Left lung (tissue), 10 donors: ENCODE measurements around the gene REEP6. TPM values are rescaled to one million over a fixed set of nuclear protein-coding genes. Genes with fewer than 3 reads are reported as not detected.

ENCODE experiments used
- ATAC-seq: fragments of 200-7000 bp; cut with Tn5 transposase; one replicate; pipeline ENCODE4 v1.9.1; 2020; ENCODE audit warnings: moderate library complexity
- DNase-seq, 4 donors: peaks; one replicate each; pipeline ENCODE4 v3.0.0-alpha.2; 2013 to 2020
- H3K27ac ChIP-seq, 2 donors: fragments of 200-600 bp; sonication (generic) in 1 of 2; one replicate each; pipeline versions ENCODE4 v1.5.0 to v1.8.0; 2020 to 2021
- H3K27me3 ChIP-seq, 2 donors: fragments of 200-600 bp; sonication (generic) in 1 of 2; one replicate each; pipeline versions ENCODE4 v1.5.0 to v1.8.0; 2020 to 2021
- H3K36me3 ChIP-seq, 2 donors: fragments of 200-600 bp; sonication (generic) in 1 of 2; one replicate each; pipeline versions ENCODE4 v1.5.0 to v1.8.0; 2020 to 2021
- H3K4me1 ChIP-seq, 2 donors: fragments of 200-600 bp; one replicate each; pipeline ENCODE4 v1.8.0; 2021
- H3K4me3 ChIP-seq, 2 donors: fragments of 200-600 bp; sonication (generic) in 1 of 2; one replicate each; pipeline versions ENCODE4 v1.5.0 to v1.8.0; 2020 to 2021; ENCODE audit warnings: mild to moderate bottlenecking in 1 of 2
- H3K9me3 ChIP-seq, 2 donors: fragments of 200-600 bp; sonication (generic) in 1 of 2; one replicate each; pipeline versions ENCODE4 v1.5.0 to v1.8.0; 2020 to 2021
- intact Hi-C, 2 donors: fragments of 100-400 bp; cut with DNase I; formaldehyde crosslinking; loops; one replicate each; pipeline versions ENCODE4 v1.11.2 to v1.14.2; 2022
- polyA plus RNA-seq, 6 donors: library from polyadenylated mRNA; unstranded; fragments of 120-200 nt; gene quantifications; one replicate each; pipeline ENCODE4 v1.2.1, GENCODE V29; 2013; ENCODE audit not compliant: insufficient read length in 6 of 6
- total RNA-seq, 2 donors: library from RNA; stranded (reverse); fragmentation: NEBNext Ultra II Directional; extraction: Animal tissue kit (Norgen Biotek cat#: 25700); gene quantifications; one replicate each; pipeline ENCODE4 v1.2.1, GENCODE V29; 2021
- TF ChIP-seq, protein P1 (sequence below), 2 donors: fragments of 200-600 bp; sonication (generic) in 1 of 2; IDR thresholded peaks; one replicate each; pipeline versions ENCODE4 v1.5.0 to v1.8.0; 2021; ENCODE audit warnings: antibody characterized with exemption in 2 of 2
- donor health status: DM: no; HTN: yes; CAD: no.
- donor health status: DM: no; HTN: no; CAD: no.

Gene REEP6
- total and polyA plus RNA-seq, 8 donors, result 1.6 to 5.9 (median 3.7) TPM

DNA sequence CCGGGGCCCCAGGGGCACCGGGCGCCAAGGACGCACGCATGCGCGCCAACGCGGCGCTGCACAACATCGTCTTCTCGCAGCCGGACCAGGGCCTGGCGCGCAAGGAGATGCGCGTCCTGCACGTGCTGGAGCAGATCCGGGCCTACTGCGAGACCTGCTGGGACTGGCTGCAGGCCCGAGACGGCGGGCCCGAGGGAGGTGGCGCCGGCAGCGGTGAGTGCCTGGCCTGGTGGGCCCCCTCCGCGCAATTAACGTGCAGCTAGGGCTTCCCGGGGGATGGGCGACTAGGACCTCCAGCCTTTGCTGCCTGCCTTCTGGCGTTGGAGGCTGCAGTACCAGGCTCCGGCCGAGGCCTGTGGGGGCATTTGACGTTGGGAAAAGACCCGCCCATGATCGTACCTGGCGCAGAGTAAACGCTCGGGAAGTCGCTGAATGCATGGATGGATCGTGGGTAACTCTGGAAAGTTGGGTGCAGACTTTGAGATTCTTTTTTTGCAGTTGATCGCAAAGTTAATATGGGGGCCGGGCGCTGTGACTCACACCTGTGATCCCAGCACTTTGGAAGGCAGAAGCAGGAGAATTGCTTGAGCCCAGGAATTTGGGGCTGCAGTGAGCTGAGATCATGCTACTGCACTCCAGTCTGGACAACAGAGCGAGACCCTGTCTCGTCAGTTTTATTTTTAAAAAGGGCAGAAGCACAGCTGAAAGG, 33.8 kb upstream of the REEP6 start:
- Histone ChIP-seq H3K4me1 (peaks cover 0 to 23% of the 10 kb centered on the region in 2 donors), H3K36me3 (peaks cover 0 to 14% of the 10 kb centered on the region in 2 donors), H3K4me3 (no peak overlapping the region), H3K27me3 (peaks cover 53 to 73% of the 10 kb centered on the region in 2 donors), H3K9me3 (no peaks in the 10 kb centered on the region), H3K27ac (no peak overlapping the region)
- TF ChIP-seq, protein P1, sequence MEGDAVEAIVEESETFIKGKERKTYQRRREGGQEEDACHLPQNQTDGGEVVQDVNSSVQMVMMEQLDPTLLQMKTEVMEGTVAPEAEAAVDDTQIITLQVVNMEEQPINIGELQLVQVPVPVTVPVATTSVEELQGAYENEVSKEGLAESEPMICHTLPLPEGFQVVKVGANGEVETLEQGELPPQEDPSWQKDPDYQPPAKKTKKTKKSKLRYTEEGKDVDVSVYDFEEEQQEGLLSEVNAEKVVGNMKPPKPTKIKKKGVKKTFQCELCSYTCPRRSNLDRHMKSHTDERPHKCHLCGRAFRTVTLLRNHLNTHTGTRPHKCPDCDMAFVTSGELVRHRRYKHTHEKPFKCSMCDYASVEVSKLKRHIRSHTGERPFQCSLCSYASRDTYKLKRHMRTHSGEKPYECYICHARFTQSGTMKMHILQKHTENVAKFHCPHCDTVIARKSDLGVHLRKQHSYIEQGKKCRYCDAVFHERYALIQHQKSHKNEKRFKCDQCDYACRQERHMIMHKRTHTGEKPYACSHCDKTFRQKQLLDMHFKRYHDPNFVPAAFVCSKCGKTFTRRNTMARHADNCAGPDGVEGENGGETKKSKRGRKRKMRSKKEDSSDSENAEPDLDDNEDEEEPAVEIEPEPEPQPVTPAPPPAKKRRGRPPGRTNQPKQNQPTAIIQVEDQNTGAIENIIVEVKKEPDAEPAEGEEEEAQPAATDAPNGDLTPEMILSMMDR (IDR thresholded peaks at IDR 0.05), result no peak
- intact Hi-C loops, result no loop called here
- ATAC-seq (no peak), DNase-seq (no peak)

DNA sequence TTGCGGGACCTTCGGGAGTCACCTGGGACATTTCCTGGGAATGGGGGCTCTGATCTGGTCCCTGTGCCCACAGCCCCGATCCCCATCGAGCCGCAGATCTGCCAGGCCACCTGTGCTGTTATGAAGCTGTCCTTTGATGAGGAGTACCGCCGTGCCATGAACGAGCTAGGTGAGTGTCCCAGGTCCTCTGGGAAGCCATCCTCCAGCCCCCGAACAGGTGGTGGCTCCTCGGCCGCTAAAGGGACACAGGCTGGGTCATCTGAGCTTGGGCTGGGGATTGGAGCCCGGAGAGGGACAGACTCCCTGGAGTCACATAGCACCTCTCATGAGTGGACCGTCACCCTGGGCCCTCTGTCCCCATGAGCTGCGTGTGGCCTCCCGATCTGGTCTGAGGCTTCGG, 33.1 kb upstream of the REEP6 start:
- Histone ChIP-seq H3K9me3 (no peaks in the 10 kb centered on the region), H3K36me3 (peaks cover 0 to 14% of the 10 kb centered on the region in 2 donors), H3K4me3 (no peak overlapping the region), H3K27ac (no peak overlapping the region), H3K4me1 (peaks cover 0 to 23% of the 10 kb centered on the region in 2 donors), H3K27me3 (peaks cover 46 to 66% of the 10 kb centered on the region in 2 donors)
- TF ChIP-seq, protein P1 (IDR thresholded peaks at IDR 0.05), result no peak
- ATAC-seq (no peak), DNase-seq (no peak)
- intact Hi-C loops, result no loop called here

DNA sequence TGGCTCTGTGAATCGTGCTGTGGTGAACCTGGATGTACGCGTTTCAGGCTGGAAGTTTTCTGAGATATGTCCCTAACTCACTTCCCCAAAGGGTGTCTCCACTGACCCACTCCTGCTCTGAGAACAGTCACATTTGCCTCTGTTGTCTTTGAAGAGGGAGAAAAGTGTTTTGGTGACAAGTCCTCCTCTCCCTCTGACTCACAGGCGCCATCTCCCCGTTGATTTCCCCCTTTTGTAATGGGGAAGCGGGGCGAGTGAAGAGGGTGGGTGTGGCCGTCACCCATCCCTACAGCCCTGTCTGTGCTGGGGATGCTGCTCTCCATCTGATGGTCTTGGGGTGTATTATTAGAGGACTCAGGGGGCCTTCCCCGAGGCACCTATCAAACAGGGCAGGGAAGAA, 31.5 kb upstream of the REEP6 start:
- peaks cover 0 to 18% of the 10 kb centered on the region in 2 donors for H3K4me1 ChIP-seq
- H3K36me3 ChIP-seq, result peaks cover 0 to 14% of the 10 kb centered on the region in 2 donors
- peaks cover 30 to 57% of the 10 kb centered on the region in 2 donors for H3K27me3 ChIP-seq
- DNase-seq (no peak), ATAC-seq (no peak)
- H3K9me3 ChIP-seq, result no peaks in the 10 kb centered on the region
- no peak overlapping the region for H3K4me3 ChIP-seq
- intact Hi-C loops, result no loop called here
- H3K27ac ChIP-seq, result no peak overlapping the region
- TF ChIP-seq, protein P1 (IDR thresholded peaks at IDR 0.05), result no peak

DNA sequence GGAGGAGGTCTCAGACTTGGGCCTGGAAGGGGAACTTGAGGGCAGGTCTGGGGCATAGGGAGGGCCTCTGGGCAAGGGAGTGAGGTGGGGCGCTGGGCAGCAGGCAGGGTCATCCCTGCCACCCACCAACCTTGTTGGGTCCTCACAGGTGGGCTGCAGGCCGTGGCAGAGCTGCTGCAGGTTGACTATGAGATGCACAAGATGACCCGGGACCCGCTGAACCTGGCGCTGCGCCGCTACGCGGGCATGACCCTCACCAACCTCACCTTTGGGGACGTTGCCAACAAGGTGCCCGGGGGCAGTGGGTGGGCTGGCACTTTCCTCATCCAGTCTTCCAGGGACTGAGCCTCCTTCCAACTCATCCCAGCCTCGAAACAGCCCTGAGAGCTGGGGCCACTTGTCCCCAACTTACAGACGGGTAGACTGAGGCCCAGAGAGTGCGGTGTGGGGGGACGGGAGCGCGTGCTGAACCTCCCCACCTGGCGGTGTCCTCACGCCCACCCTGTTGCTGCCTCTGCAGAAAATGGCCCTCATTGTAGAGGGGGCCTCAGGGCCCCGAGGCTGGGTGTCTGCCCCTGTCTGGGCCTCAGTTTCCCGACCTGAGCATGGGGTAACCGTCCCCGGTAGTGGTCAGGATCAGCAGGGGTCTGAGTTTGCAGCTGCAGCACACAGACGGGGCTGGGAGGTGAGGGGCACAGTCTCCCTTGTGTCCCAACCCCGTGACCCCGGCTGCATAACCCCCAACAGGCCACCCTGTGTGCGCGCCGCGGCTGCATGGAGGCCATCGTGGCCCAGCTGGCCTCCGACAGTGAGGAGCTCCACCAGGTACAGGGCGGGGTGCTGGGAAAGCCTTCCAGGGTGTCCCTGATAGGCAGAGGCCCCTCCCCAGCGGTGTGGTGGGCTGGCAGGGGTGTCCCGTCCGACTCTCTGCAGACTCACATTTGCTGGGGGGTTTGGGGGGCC, 30.7 kb upstream of the REEP6 start:
- DNase-seq, result no peak
- Histone ChIP-seq H3K4me3 (no peak overlapping the region), H3K27me3 (peaks cover 34 to 57% of the 10 kb centered on the region in 2 donors), H3K4me1 (peaks cover 0 to 18% of the 10 kb centered on the region in 2 donors), H3K36me3 (peaks cover 0 to 14% of the 10 kb centered on the region in 2 donors), H3K27ac (no peak overlapping the region), H3K9me3 (no peaks in the 10 kb centered on the region)
- intact Hi-C loops, result no loop called here
- TF ChIP-seq, protein P1 (IDR thresholded peaks at IDR 0.05), result no peak
- no peak for ATAC-seq

DNA sequence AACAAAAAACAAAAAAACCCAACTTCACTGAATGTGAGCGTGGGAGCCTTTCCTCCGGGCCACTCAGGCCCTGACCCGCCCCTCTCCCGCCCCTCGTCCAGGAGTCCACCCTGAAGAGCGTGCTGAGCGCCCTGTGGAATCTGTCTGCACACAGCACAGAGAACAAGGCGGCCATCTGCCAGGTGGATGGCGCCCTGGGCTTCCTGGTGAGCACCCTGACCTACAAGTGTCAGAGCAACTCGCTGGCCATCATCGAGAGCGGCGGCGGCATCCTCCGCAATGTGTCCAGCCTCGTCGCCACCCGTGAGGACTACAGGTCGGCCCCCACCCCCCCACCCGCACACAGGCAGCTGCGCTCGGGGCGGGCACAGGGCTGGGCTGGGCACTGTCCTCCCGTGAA, 29.1 kb upstream of the REEP6 start:
- H3K27ac ChIP-seq, result no peak overlapping the region
- intact Hi-C loops, result no loop called here
- H3K4me1 ChIP-seq, result peaks cover 0 to 20% of the 10 kb centered on the region in 2 donors
- TF ChIP-seq, protein P1 (IDR thresholded peaks at IDR 0.05), result no peak
- ATAC-seq (no peak), DNase-seq (peak in 1 of 4 donors; percentile 80)
- H3K27me3 ChIP-seq, result peaks cover 36 to 57% of the 10 kb centered on the region in 2 donors
- no peak overlapping the region for H3K4me3 ChIP-seq
- H3K36me3 ChIP-seq, result peaks cover 0 to 14% of the 10 kb centered on the region in 2 donors
- no peaks in the 10 kb centered on the region for H3K9me3 ChIP-seq
